Esophagus squamous epithelium (tissue), 4 donors: ENCODE data around the gene LZTR1.

Source experiments
- POLR2A ChIP-seq, 4 donors: fragments of 450-650 bp; IDR thresholded peaks; one replicate each; pipeline ENCODE4 v1.6.1; 2017; ENCODE audit warnings: antibody characterized with exemption in 4 of 4, mild to moderate bottlenecking in 4 of 4, moderate library complexity in 3 of 4
- TF ChIP-seq, protein P1 (sequence below), 6 experiments: fragments of 450-650 bp in 4 of 6; fragments of 200-600 bp in 2 of 6; sonication (generic) in 2 of 6; IDR thresholded peaks; one replicate each; pipeline ENCODE4 v1.5.1; 2016 to 2019; ENCODE audit warnings: antibody characterized with exemption in 6 of 6, mild to moderate bottlenecking in 4 of 6, moderate library complexity in 4 of 6

DNA sequence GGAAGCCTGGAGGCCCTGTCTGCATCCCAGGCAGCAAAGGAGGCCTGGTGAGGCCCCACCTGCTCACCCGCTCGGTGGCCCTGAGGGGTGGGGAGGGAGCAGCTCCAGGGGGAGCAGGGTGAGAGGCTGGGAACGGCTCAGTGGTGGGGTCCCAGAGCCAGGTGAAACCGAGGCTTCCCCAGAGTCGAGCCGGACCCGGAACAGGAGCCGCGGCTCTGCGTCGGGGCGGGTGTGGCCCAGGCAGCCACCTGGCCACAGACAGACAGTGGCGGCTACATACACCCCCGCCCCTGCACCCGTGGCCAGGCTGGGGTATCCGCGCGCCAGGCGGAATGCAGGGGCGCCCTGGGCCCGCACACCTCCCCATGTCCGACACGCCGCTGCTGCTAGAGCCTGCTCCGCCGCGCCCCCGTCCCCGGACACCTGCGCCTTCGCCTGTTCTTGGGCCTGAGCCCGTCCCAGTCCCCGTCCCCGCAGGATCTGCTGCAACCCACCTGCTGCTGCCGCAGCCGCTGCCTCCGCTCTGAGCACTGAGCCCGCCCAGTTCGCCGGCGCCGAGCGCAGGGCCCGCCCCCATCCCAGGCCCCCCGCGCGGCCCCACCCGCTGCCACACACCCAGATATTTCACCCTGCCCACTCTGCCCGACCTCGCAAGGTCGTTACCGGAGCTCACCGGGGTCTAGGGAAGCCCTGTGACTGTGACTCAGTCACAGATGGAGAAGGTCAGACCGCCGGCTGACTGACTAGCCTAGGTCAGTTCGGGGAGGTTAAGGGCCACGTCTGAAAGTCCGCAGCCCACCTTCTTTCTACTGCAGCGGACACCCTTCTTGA lies 50.2 kb downstream of the LZTR1 start, which contains the start of gene SLC7A4:
- TF ChIP-seq, protein P1, sequence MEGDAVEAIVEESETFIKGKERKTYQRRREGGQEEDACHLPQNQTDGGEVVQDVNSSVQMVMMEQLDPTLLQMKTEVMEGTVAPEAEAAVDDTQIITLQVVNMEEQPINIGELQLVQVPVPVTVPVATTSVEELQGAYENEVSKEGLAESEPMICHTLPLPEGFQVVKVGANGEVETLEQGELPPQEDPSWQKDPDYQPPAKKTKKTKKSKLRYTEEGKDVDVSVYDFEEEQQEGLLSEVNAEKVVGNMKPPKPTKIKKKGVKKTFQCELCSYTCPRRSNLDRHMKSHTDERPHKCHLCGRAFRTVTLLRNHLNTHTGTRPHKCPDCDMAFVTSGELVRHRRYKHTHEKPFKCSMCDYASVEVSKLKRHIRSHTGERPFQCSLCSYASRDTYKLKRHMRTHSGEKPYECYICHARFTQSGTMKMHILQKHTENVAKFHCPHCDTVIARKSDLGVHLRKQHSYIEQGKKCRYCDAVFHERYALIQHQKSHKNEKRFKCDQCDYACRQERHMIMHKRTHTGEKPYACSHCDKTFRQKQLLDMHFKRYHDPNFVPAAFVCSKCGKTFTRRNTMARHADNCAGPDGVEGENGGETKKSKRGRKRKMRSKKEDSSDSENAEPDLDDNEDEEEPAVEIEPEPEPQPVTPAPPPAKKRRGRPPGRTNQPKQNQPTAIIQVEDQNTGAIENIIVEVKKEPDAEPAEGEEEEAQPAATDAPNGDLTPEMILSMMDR (IDR thresholded peaks at IDR 0.05): no peak
- TF ChIP-seq POLR2A (IDR thresholded peaks at IDR 0.05): no peak
